ENCODE data around the gene PLCE1. TPM values are rescaled to one million over a fixed set of nuclear protein-coding genes. Genes with fewer than 3 reads are reported as not detected.

PLCE1 gene
- polyA plus RNA-seq, 1 donor, result 27.4 TPM

GRCh38 chr10:94038024-94038423 lies 44.3 kb downstream of the PLCE1 start:
- WGBS (ENCODE audit: insufficient coverage, low lambda C conversion rate), result no CpG with 5 or more reads among the region's 4 CpGs
- no peak overlapping the region for H3K4me3 ChIP-seq (ENCODE audit: low read length)
- H3K36me3 ChIP-seq (ENCODE audit: control insufficient read depth, insufficient read depth, low read length), result no peaks in the 10 kb centered on the region
- H3K4me1 ChIP-seq (ENCODE audit: control insufficient read depth, insufficient read depth, low read length), result peaks cover 7% of the 10 kb centered on the region
- H3K9me3 ChIP-seq (ENCODE audit: control insufficient read depth, low read depth, low read length), result no peaks in the 10 kb centered on the region
- H3K27me3 ChIP-seq (ENCODE audit: control insufficient read depth, insufficient read depth, low read length), result no peaks in the 10 kb centered on the region
- no peak overlapping the region for H3K27ac ChIP-seq (ENCODE audit: low read length)
- no peak for DNase-seq

- H3K36me3 ChIP-seq (ENCODE audit: control insufficient read depth, insufficient read depth, low read length), result no peaks in the 10 kb centered on the region
- no peak overlapping the region for H3K4me3 ChIP-seq (ENCODE audit: low read length)
- no peaks in the 10 kb centered on the region for H3K27me3 ChIP-seq (ENCODE audit: control insufficient read depth, insufficient read depth, low read length)
- H3K4me1 ChIP-seq (ENCODE audit: control insufficient read depth, insufficient read depth, low read length), result peaks cover 10% of the 10 kb centered on the region
- DNase-seq, result no peak
- no peak overlapping the region for H3K27ac ChIP-seq (ENCODE audit: low read length)
- H3K9me3 ChIP-seq (ENCODE audit: control insufficient read depth, low read depth, low read length), result no peaks in the 10 kb centered on the region
- WGBS (ENCODE audit: insufficient coverage, low lambda C conversion rate), result 80% methylated on average over 1 of the region's 4 CpGs
These were observed 47.5 kb downstream of the PLCE1 start for GRCh38 chr10:94041206-94041605.

GRCh38 chr10:94042001-94042833 lies 48.5 kb downstream of the PLCE1 start:
- H3K9me3 ChIP-seq (ENCODE audit: control insufficient read depth, low read depth, low read length), result no peaks in the 10 kb centered on the region
- DNase-seq, result peak in 1 of 2 donors; percentile 55
- H3K4me1 ChIP-seq (ENCODE audit: control insufficient read depth, insufficient read depth, low read length), result peaks cover 10% of the 10 kb centered on the region
- no peaks in the 10 kb centered on the region for H3K27me3 ChIP-seq (ENCODE audit: control insufficient read depth, insufficient read depth, low read length)
- no peaks in the 10 kb centered on the region for H3K36me3 ChIP-seq (ENCODE audit: control insufficient read depth, insufficient read depth, low read length)
- H3K27ac ChIP-seq (ENCODE audit: low read length), result peak overlapping the region; percentile 66
- no peak overlapping the region for H3K4me3 ChIP-seq (ENCODE audit: low read length)
- 60% methylated on average over 2 of the region's 3 CpGs for WGBS (ENCODE audit: insufficient coverage, low lambda C conversion rate)

- H3K36me3 ChIP-seq (ENCODE audit: control insufficient read depth, insufficient read depth, low read length), result no peaks in the 10 kb centered on the region
- H3K27ac ChIP-seq (ENCODE audit: low read length), result peak overlapping the region; percentile 66
- WGBS (ENCODE audit: insufficient coverage, low lambda C conversion rate), result 42% methylated on average over 2 of the region's 4 CpGs
These were observed 49.1 kb downstream of the PLCE1 start for GRCh38 chr10:94042834-94043175.

More at GRCh38 chr10:94042834-94043175, 49.1 kb downstream of the PLCE1 start:
- peaks cover 10% of the 10 kb centered on the region for H3K4me1 ChIP-seq (ENCODE audit: control insufficient read depth, insufficient read depth, low read length)
- H3K27me3 ChIP-seq (ENCODE audit: control insufficient read depth, insufficient read depth, low read length), result no peaks in the 10 kb centered on the region
- no peaks in the 10 kb centered on the region for H3K9me3 ChIP-seq (ENCODE audit: control insufficient read depth, low read depth, low read length)
- DNase-seq, result no peak
- no peak overlapping the region for H3K4me3 ChIP-seq (ENCODE audit: low read length)

Other genes starting within 250 kb of the PLCE1 start
- gene LGI1, start 236.0 kb upstream of the PLCE1 start, polyA plus RNA-seq, result 3.4 TPM
- gene SLC35G1, start 100.0 kb upstream of the PLCE1 start, polyA plus RNA-seq, result 60.2 TPM

All from large intestine (tissue), 3 donors.